CD4-positive, alpha-beta memory T cell (primary cell): Measurements from ENCODE around the gene USP36. TPM values are rescaled to one million over a fixed set of nuclear protein-coding genes. Genes with fewer than 3 reads are reported as not detected.
A peak's percentile ranks its signal among the peaks of the same experiment; 100 is the strongest.

ENCODE experiments used
- CTCF ChIA-PET: fragments of 350-600 bp; sonication (Branson Sonifier 250); formaldehyde crosslinking; loops from one replicate; lab custom pipeline; 2021; ENCODE audit warnings: inconsistent platforms; ENCODE audit not compliant: partially characterized antibody; lab: Charles Lee
- POLR2A ChIA-PET: fragments of 350-600 bp; sonication (Branson Sonifier 250); formaldehyde crosslinking; loops from one replicate; lab custom pipeline; 2021; ENCODE audit not compliant: partially characterized antibody; lab: Charles Lee
- DNase-seq, 5 donors: peaks; one replicate each; pipeline versions ENCODE4 v3.0.0 to v3.0.0-alpha.2; 2020 to 2022; ENCODE audit warnings: mixed read lengths in 1 of 5
- H3K27ac ChIP-seq: one replicate; pipeline ENCODE4 v1.7.0; 2013; ENCODE audit warnings: low read depth, low read length
- H3K27me3 ChIP-seq: 2 replicates; pipeline ENCODE4 v1.7.0; 2013; ENCODE audit warnings: mild to moderate bottlenecking, low read length, moderate library complexity; ENCODE audit not compliant: insufficient read depth
- H3K36me3 ChIP-seq: 2 replicates; pipeline ENCODE4 v1.7.0; 2013; ENCODE audit warnings: mild to moderate bottlenecking, low read length, moderate library complexity; ENCODE audit not compliant: insufficient read depth
- H3K4me1 ChIP-seq: 2 replicates; pipeline ENCODE4 v1.7.0; 2013; ENCODE audit warnings: mild to moderate bottlenecking, low read length, moderate library complexity; ENCODE audit not compliant: insufficient read depth
- H3K4me3 ChIP-seq, 2 donors: one replicate each; pipeline ENCODE4 v1.7.0; 2013; ENCODE audit warnings: low read length in 2 of 2, mild to moderate bottlenecking in 1 of 2
- H3K9me3 ChIP-seq, 2 donors: one replicate each; pipeline ENCODE4 v1.7.0; 2013; ENCODE audit warnings: low read length in 2 of 2, control low read depth in 1 of 2; ENCODE audit not compliant: control insufficient read depth in 1 of 2
- H3K27ac Mint-ChIP-seq, 7 donors: one replicate each; pipeline ENCODE4 v1.8.0; 2020 to 2021; ENCODE audit warnings: mixed read lengths in 7 of 7, mild to moderate bottlenecking in 6 of 7, inconsistent platforms in 3 of 7, moderate library complexity in 3 of 7
- H3K27me3 Mint-ChIP-seq, 2 donors: one replicate each; pipeline ENCODE4 v1.8.0; 2020 to 2021; ENCODE audit warnings: mixed read lengths in 2 of 2
- H3K36me3 Mint-ChIP-seq, 2 donors: one replicate each; pipeline ENCODE4 v1.8.0; 2020 to 2021; ENCODE audit warnings: mixed read lengths in 2 of 2, inconsistent platforms in 1 of 2, mild to moderate bottlenecking in 1 of 2
- H3K4me1 Mint-ChIP-seq, 4 donors: one replicate each; pipeline ENCODE4 v1.8.0; 2020 to 2021; ENCODE audit warnings: mixed read lengths in 4 of 4, mild to moderate bottlenecking in 1 of 4
- H3K4me3 Mint-ChIP-seq, 8 donors: one replicate each; pipeline ENCODE4 v1.8.0; 2020 to 2021; ENCODE audit warnings: mixed read lengths in 8 of 8, mild to moderate bottlenecking in 7 of 8, moderate library complexity in 6 of 8, inconsistent platforms in 3 of 8
- H3K9me3 Mint-ChIP-seq, 8 donors: one replicate each; pipeline ENCODE4 v1.8.0; 2020 to 2021; ENCODE audit warnings: mixed read lengths in 8 of 8, mild to moderate bottlenecking in 5 of 8, inconsistent platforms in 3 of 8, moderate library complexity in 1 of 8
- intact Hi-C: fragments of 100-400 bp; cut with micrococcal nuclease; formaldehyde crosslinking; loops from one replicate; pipeline ENCODE4 v1.15.1; 2023
- polyA plus RNA-seq, 2 donors: library from polyadenylated mRNA; unstranded; fragments of 300-500 nt; fragmentation: Illumina TruSeq; gene quantifications; one replicate each; pipeline ENCODE4 v1.2.3, GENCODE V29; 2021
- total RNA-seq, 2 experiments: library from RNA; stranded (reverse); gene quantifications; one replicate each; pipeline ENCODE4 v1.2.3, GENCODE V29; 2021

USP36 gene
- total and polyA plus RNA-seq, 4 experiments from 2014 or later = 35.4 to 183 (median 118) TPM

GRCh38 chr17:78763561-78763960 lies 77.1 kb downstream of the USP36 start:
- Mint-ChIP-seq H3K4me1 (peaks cover 26 to 52% (median 48%) of the 10 kb centered on the region in 4 donors), H3K27me3 (no peaks in the 10 kb centered on the region), H3K9me3 (no peaks in the 10 kb centered on the region), H3K36me3 (peaks cover 6 to 29% of the 10 kb centered on the region in 2 donors), H3K4me3 (peak overlapping the region in 5 of 8 donors; percentile 38 to 84 (median 60)), H3K27ac (peak overlapping the region in 4 of 7 donors; percentile 85 to 96 (median 88))
- no peaks in the 10 kb centered on the region for H3K36me3 ChIP-seq
- CTCF ChIA-PET = interaction anchor here (1.0 to 4.7 kb wide), 3 partner anchors 15 to 74 kb away, joined by 4 to 21 read pairs (median 4); no protein-coding TSS in a partner anchor
- H3K9me3 ChIP-seq = no peaks in the 10 kb centered on the region
- H3K27ac ChIP-seq = no peak overlapping the region
- peaks cover 96% of the 10 kb centered on the region for H3K4me1 ChIP-seq
- intact Hi-C loops = no loop called here
- no peak for DNase-seq
- H3K4me3 ChIP-seq = no peak overlapping the region
- POLR2A ChIA-PET = interaction anchor here (1.0 to 28.3 kb wide), 8 partner anchors 11 to 41 kb away, joined by 3 to 961 read pairs (median 5); partner anchors contain the start of gene CYTH1
- H3K27me3 ChIP-seq = no peaks in the 10 kb centered on the region

DNA sequence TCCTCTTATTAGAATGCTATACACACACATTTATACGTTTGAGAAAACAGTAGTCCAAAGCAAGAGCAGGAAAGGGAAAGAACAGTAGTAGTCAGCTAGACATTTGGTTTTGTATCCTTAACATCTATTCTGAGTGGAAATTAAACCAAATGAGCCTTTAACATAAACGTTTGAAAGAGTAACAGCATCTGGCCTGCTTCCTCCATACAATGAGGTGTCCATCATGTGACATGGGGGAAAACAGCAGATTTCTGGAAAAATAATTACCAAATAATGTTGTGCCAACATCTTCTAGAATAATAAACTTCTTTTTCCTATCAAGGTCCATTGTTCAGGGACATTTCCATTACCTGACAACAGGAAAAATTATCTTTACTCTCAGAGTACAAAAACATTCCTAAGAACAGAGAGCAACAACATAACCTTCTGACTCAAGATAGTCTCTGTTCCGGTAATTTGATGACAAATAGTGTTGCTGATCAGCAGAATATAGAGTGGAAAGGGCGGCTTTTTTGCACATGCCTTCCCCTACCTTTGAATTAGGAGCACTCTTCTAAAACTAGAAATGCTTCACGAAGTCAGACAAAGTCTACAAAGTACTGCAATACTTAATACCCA lies 78.7 kb downstream of the USP36 start:
- Mint-ChIP-seq H3K4me3 (peak overlapping the region; percentile 38 to 84 (median 68)), H3K4me1 (peaks cover 40 to 69% (median 56%) of the 10 kb centered on the region in 4 donors), H3K27me3 (no peaks in the 10 kb centered on the region), H3K36me3 (peaks cover 6 to 32% of the 10 kb centered on the region in 2 donors), H3K9me3 (no peaks in the 10 kb centered on the region), H3K27ac (peak overlapping the region; percentile 72 to 96 (median 89))
- peak in 1 of 5 donors; percentile 49 for DNase-seq
- H3K27me3 ChIP-seq = no peaks in the 10 kb centered on the region
- H3K36me3 ChIP-seq = no peaks in the 10 kb centered on the region
- H3K9me3 ChIP-seq = no peaks in the 10 kb centered on the region
- peaks cover 96% of the 10 kb centered on the region for H3K4me1 ChIP-seq
- peak overlapping the region; percentile 30 for H3K27ac ChIP-seq
- POLR2A ChIA-PET = interaction anchor here (0.5 to 28.3 kb wide), 11 partner anchors 9 to 57 kb away, joined by 3 to 961 read pairs (median 3); partner anchors contain the start of gene CYTH1
- intact Hi-C loops = no loop called here
- H3K4me3 ChIP-seq = peak overlapping the region; percentile 1 to 11
- CTCF ChIA-PET = interaction anchor here (1.1 to 1.4 kb wide), 2 partner anchors 10 to 24 kb away, joined by 3 read pairs; no protein-coding TSS in a partner anchor

- peaks cover 9 to 35% of the 10 kb centered on the region in 2 donors for H3K36me3 Mint-ChIP-seq
- H3K36me3 ChIP-seq = no peaks in the 10 kb centered on the region
- H3K4me3 ChIP-seq = peak overlapping the region; percentile 26 to 32
- peak in 1 of 5 donors; percentile 24 for DNase-seq
- peaks cover 58 to 84% (median 61%) of the 10 kb centered on the region in 4 donors for H3K4me1 Mint-ChIP-seq
- no peaks in the 10 kb centered on the region for H3K27me3 Mint-ChIP-seq
- peaks cover 95% of the 10 kb centered on the region for H3K4me1 ChIP-seq
- intact Hi-C loops = loop anchor here (1.0 kb wide), 3 partner anchors 12 to 19 kb away; no protein-coding TSS in a partner anchor
- H3K9me3 Mint-ChIP-seq = peaks cover 0 to 2% (median 0%) of the 10 kb centered on the region in 8 donors
- H3K9me3 ChIP-seq = no peaks in the 10 kb centered on the region
- ChIA-PET CTCF (interaction anchor here (0.7 to 1.9 kb wide), 6 partner anchors 8 to 51 kb away, joined by 3 to 24 read pairs (median 4); no protein-coding TSS in a partner anchor), POLR2A (interaction anchor here (1.0 to 28.3 kb wide), 12 partner anchors 12 to 59 kb away, joined by 3 to 961 read pairs (median 8); partner anchors contain the start of gene CYTH1)
- peak overlapping the region; percentile 88 for H3K27ac ChIP-seq
- H3K4me3 Mint-ChIP-seq = peak overlapping the region; percentile 67 to 92 (median 83)
- peak overlapping the region; percentile 91 to 99 (median 98) for H3K27ac Mint-ChIP-seq
- H3K27me3 ChIP-seq = no peaks in the 10 kb centered on the region
Measured at GRCh38 chr17:78759969-78760352, 80.7 kb downstream of the USP36 start.

GRCh38 chr17:78759203-78759968 lies 81.2 kb downstream of the USP36 start:
- intact Hi-C loops = loop anchor here (1.0 kb wide), 3 partner anchors 11 to 20 kb away; no protein-coding TSS in a partner anchor
- POLR2A ChIA-PET = interaction anchor here (0.7 to 28.3 kb wide), 18 partner anchors 11 to 1318 kb away, joined by 3 to 961 read pairs (median 6); partner anchors contain the start of genes CYTH1 and TMC8
- no peaks in the 10 kb centered on the region for H3K27me3 Mint-ChIP-seq
- peaks cover 94% of the 10 kb centered on the region for H3K4me1 ChIP-seq
- no peaks in the 10 kb centered on the region for H3K36me3 ChIP-seq
- peaks cover 56 to 88% (median 61%) of the 10 kb centered on the region in 4 donors for H3K4me1 Mint-ChIP-seq
- H3K4me3 ChIP-seq = peak overlapping the region; percentile 26 to 51
- no peaks in the 10 kb centered on the region for H3K27me3 ChIP-seq
- H3K27ac Mint-ChIP-seq = peak overlapping the region; percentile 91 to 99 (median 98)
- H3K9me3 Mint-ChIP-seq = peaks cover 0 to 2% (median 0%) of the 10 kb centered on the region in 8 donors
- CTCF ChIA-PET = interaction anchor here (0.7 to 1.9 kb wide), 8 partner anchors 8 to 51 kb away, joined by 3 to 24 read pairs (median 4); no protein-coding TSS in a partner anchor
- peak overlapping the region; percentile 67 to 92 (median 83) for H3K4me3 Mint-ChIP-seq
- no peaks in the 10 kb centered on the region for H3K9me3 ChIP-seq
- H3K36me3 Mint-ChIP-seq = peaks cover 9 to 30% of the 10 kb centered on the region in 2 donors
- DNase-seq = peak; percentile 87 to 95 (median 92)
- H3K27ac ChIP-seq = peak overlapping the region; percentile 88

DNA sequence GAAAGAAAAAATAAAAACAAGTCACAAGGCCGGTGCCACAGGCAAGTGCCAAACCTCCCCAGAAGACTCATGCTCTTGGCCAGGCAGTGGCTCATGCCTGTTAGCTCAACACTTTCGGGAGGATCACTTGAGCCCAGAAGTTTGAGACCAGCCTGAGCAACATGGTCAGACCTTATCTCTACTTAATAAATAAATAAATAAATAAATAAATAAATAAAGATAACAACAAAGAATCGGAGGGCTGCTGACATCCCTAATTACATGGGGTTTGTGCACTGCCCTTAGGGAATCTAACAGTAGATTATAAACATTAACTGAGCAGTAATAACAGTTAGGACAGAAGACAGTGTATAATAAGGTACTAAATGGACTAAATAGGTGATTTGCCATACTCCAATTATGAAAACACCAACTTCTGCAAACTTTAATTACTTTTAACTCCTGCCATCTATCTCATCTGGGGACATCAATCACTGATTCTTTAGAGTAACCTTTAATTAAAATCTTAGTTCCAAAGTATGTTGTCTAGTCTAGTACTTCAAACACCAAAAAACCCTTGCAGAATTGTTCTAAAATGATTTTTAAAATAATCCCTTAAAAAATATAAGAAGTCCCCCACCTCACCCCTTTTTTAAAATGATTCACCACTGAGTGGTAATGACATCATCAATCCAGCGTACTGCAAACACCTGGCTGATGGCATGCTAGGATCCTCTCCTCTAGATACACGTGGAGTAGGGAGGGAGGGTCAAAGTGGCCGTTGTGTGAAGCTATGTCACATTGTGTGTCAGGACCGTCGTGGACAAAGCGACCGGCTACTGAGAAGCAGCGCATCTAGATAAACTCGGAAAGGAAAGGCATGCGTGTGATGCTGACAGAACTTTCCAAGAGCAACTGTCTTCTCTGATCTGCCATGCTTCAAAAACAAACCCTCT lies 87.0 kb downstream of the USP36 start:
- Mint-ChIP-seq H3K4me1 (peaks cover 62 to 92% (median 80%) of the 10 kb centered on the region in 4 donors), H3K27ac (peak overlapping the region; percentile 91 to 97 (median 95)), H3K27me3 (no peaks in the 10 kb centered on the region), H3K36me3 (peaks cover 9 to 30% of the 10 kb centered on the region in 2 donors), H3K4me3 (peak overlapping the region; percentile 69 to 88 (median 76)), H3K9me3 (peaks cover 0 to 5% (median 0%) of the 10 kb centered on the region in 8 donors)
- POLR2A ChIA-PET = interaction anchor here (0.7 to 28.3 kb wide), 6 partner anchors 8 to 66 kb away, joined by 3 to 961 read pairs (median 4); partner anchors contain the start of gene CYTH1
- Histone ChIP-seq H3K4me3 (no peak overlapping the region), H3K27ac (peak overlapping the region; percentile 55), H3K27me3 (no peaks in the 10 kb centered on the region), H3K9me3 (no peaks in the 10 kb centered on the region), H3K36me3 (no peaks in the 10 kb centered on the region), H3K4me1 (peaks cover 96% of the 10 kb centered on the region)
- peak in 2 of 5 donors; percentile 41 to 76 for DNase-seq
- CTCF ChIA-PET = no interaction called here
- intact Hi-C loops = no loop called here
